ENCODE results near the gene PLAC1.

Gene PLAC1

GRCh38 chrX:134568285-134569016, 89.8 kb downstream of the PLAC1 start:
- DNase-seq (ENCODE audit: low read depth) = no peak
- no peak overlapping the region for H3K4me3 ChIP-seq (ENCODE audit: low read depth, low read length)
- no peak for TF ChIP-seq CTCF (IDR thresholded peaks at IDR 0.05; ENCODE audit: control insufficient read depth, extremely low read depth, insufficient read depth)

DNA sequence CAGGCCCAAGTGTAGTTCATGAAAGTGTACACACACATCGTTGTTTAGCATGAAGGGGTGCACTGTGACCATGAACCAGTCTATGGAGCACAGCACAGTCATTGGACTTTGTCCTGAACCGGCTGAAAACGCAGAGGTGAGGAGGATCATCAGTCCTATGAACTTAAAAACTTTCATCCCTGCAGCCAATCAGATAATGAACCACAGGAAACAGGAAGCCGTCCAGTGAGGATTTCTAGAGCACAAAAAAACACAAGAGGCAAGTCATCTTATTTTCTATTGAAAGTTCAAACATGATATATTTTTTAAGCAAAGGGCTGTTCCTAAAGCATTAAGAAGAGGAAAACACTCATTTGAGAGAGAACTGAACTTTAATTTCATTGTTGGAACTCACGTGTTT, 91.8 kb downstream of the PLAC1 start:
- H3K4me3 ChIP-seq (ENCODE audit: low read depth, low read length) = no peak overlapping the region
- no peak for TF ChIP-seq CTCF (IDR thresholded peaks at IDR 0.05; ENCODE audit: control insufficient read depth, extremely low read depth, insufficient read depth)
- no peak for DNase-seq (ENCODE audit: low read depth)

DNA sequence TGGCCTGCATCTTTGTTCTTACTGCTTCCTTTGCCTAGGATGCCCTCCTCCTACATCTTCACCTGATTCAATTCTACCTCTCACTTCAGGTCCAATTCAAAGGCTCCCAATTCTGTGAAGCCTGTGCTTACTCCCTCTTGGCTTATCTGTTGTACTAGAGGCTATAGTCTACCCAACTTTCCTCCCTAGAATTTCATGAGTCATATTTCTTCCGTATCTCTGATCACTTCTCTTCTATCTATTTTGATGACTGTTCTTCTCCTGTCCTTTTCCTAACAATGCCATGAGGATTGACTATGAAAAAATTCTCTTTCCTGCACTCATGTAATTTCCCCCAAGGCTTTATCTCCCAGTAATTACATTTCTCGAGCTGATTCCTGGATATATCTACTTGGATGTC, 96.3 kb downstream of the PLAC1 start:
- H3K4me3 ChIP-seq (ENCODE audit: low read depth, low read length) = no peak overlapping the region
- no peak for DNase-seq (ENCODE audit: low read depth)
- TF ChIP-seq CTCF (IDR thresholded peaks at IDR 0.05; ENCODE audit: control insufficient read depth, extremely low read depth, insufficient read depth) = no peak

DNA sequence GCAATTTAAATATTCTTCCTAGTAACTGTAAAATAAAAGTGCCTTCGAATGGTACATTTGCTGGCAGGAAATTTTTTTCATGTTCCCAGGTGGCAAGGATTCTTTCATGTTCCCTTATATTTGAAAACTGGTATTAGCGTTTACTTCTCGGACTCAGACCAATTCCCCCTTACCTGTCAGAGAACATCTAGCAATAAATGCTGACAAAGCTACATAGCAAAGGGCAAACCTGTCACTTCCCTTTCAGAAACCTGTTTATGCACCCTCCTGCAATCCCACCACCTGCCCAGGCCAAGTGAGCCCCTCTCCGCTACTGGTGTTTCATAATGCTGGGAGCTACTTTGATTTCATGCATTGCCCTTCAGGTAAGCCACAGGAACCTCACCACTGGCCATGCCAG, 100.1 kb downstream of the PLAC1 start:
- no peak for DNase-seq (ENCODE audit: low read depth)
- no peak for TF ChIP-seq CTCF (IDR thresholded peaks at IDR 0.05; ENCODE audit: control insufficient read depth, extremely low read depth, insufficient read depth)
- H3K4me3 ChIP-seq (ENCODE audit: low read depth, low read length) = no peak overlapping the region

GRCh38 chrX:134554291-134554690, 104.0 kb downstream of the PLAC1 start:
- no peak for TF ChIP-seq CTCF (IDR thresholded peaks at IDR 0.05; ENCODE audit: control insufficient read depth, extremely low read depth, insufficient read depth)
- no peak for DNase-seq (ENCODE audit: low read depth)
- no peak overlapping the region for H3K4me3 ChIP-seq (ENCODE audit: low read depth, low read length)

GRCh38 chrX:134552351-134552750, 105.9 kb downstream of the PLAC1 start:
- no peak for TF ChIP-seq CTCF (IDR thresholded peaks at IDR 0.05; ENCODE audit: control insufficient read depth, extremely low read depth, insufficient read depth)
- no peak for DNase-seq (ENCODE audit: low read depth)
- no peak overlapping the region for H3K4me3 ChIP-seq (ENCODE audit: low read depth, low read length)

Measured in LNCaP clone FGC (cell line).